Glutamatergic neuron (in vitro differentiated cells): ENCODE data around the gene PCBP4. TPM values are rescaled to one million over a fixed set of nuclear protein-coding genes. Genes with fewer than 3 reads are reported as not detected.

ENCODE experiments used
- DNase-seq: peaks from one replicate; pipeline ENCODE4 v3.0.0; 2022
- H3K27ac Mint-ChIP-seq: one replicate; pipeline ENCODE4 v1.8.0; 2020; ENCODE audit warnings: mild to moderate bottlenecking, mixed read lengths, inconsistent platforms; ENCODE audit not compliant: unreplicated experiment
- H3K27me3 Mint-ChIP-seq: one replicate; pipeline ENCODE4 v1.8.0; 2020; ENCODE audit warnings: mild to moderate bottlenecking, moderate library complexity, mixed read lengths, inconsistent platforms; ENCODE audit not compliant: unreplicated experiment
- H3K36me3 Mint-ChIP-seq: one replicate; pipeline ENCODE4 v1.8.0; 2020; ENCODE audit warnings: mild to moderate bottlenecking, mixed read lengths, inconsistent platforms; ENCODE audit not compliant: unreplicated experiment
- H3K4me1 Mint-ChIP-seq: one replicate; pipeline ENCODE4 v1.8.0; 2020; ENCODE audit warnings: mild to moderate bottlenecking, low read depth, mixed read lengths, inconsistent platforms; ENCODE audit not compliant: unreplicated experiment
- H3K4me3 Mint-ChIP-seq: one replicate; pipeline ENCODE4 v1.8.0; 2020; ENCODE audit warnings: mild to moderate bottlenecking, mixed read lengths, inconsistent platforms; ENCODE audit not compliant: unreplicated experiment
- H3K9me3 Mint-ChIP-seq: one replicate; pipeline ENCODE4 v1.8.0; 2020; ENCODE audit warnings: mild to moderate bottlenecking, moderate library complexity, mixed read lengths, inconsistent platforms; ENCODE audit not compliant: unreplicated experiment
- total RNA-seq: library from RNA; stranded (reverse); fragmentation: NEBNext Ultra II Directional; extraction: Animal tissue kit (Norgen Biotek cat#: 25700); gene quantifications from one replicate; pipeline ENCODE4 v1.2.1, GENCODE V29; 2021; ENCODE audit not compliant: unreplicated experiment
- TF ChIP-seq, protein P1 (sequence below): fragments of 200-600 bp; sonication (generic); IDR thresholded peaks from one replicate; pipeline ENCODE4 v1.5.0; 2021; ENCODE audit not compliant: partially characterized antibody, unreplicated experiment

PCBP4 gene
- total RNA-seq, 1 donor from 2014 or later = 1,577 TPM

DNA sequence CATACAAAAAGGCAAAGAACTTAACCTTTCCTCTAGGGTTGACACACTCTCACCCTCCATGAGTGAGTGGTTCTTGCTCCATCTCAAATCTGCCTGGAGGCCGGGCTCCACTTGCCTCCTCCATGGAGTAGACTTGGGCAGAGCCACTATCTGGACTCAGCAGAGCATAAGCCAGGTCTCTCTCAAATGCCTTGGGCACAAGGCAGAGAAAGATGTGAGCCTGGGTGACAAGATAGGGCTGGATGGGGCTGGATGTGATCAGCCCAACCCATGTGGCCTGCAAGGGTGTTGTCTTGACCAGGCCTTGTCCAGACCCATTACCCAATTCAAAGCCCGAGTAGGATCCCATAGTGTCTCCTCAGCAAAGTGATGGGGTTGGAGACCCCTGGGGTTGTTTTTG, 32.6 kb upstream of the PCBP4 start:
- Mint-ChIP-seq H3K9me3 (peaks cover 5% of the 10 kb centered on the region), H3K36me3 (no peaks in the 10 kb centered on the region), H3K27me3 (peaks cover 9% of the 10 kb centered on the region), H3K4me1 (peaks cover 4% of the 10 kb centered on the region), H3K4me3 (no peak overlapping the region), H3K27ac (no peak overlapping the region)
- TF ChIP-seq, protein P1, sequence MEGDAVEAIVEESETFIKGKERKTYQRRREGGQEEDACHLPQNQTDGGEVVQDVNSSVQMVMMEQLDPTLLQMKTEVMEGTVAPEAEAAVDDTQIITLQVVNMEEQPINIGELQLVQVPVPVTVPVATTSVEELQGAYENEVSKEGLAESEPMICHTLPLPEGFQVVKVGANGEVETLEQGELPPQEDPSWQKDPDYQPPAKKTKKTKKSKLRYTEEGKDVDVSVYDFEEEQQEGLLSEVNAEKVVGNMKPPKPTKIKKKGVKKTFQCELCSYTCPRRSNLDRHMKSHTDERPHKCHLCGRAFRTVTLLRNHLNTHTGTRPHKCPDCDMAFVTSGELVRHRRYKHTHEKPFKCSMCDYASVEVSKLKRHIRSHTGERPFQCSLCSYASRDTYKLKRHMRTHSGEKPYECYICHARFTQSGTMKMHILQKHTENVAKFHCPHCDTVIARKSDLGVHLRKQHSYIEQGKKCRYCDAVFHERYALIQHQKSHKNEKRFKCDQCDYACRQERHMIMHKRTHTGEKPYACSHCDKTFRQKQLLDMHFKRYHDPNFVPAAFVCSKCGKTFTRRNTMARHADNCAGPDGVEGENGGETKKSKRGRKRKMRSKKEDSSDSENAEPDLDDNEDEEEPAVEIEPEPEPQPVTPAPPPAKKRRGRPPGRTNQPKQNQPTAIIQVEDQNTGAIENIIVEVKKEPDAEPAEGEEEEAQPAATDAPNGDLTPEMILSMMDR = no peak
- no peak for DNase-seq

GRCh38 chr3:51998774-51999173, 31.5 kb upstream of the PCBP4 start:
- no peak overlapping the region for H3K4me3 Mint-ChIP-seq
- peaks cover 1% of the 10 kb centered on the region for H3K4me1 Mint-ChIP-seq
- DNase-seq = no peak
- H3K27ac Mint-ChIP-seq = no peak overlapping the region
- TF ChIP-seq, protein P1 = no peak
- peaks cover 5% of the 10 kb centered on the region for H3K9me3 Mint-ChIP-seq
- peaks cover 5% of the 10 kb centered on the region for H3K27me3 Mint-ChIP-seq
- peaks cover 4% of the 10 kb centered on the region for H3K36me3 Mint-ChIP-seq

DNA sequence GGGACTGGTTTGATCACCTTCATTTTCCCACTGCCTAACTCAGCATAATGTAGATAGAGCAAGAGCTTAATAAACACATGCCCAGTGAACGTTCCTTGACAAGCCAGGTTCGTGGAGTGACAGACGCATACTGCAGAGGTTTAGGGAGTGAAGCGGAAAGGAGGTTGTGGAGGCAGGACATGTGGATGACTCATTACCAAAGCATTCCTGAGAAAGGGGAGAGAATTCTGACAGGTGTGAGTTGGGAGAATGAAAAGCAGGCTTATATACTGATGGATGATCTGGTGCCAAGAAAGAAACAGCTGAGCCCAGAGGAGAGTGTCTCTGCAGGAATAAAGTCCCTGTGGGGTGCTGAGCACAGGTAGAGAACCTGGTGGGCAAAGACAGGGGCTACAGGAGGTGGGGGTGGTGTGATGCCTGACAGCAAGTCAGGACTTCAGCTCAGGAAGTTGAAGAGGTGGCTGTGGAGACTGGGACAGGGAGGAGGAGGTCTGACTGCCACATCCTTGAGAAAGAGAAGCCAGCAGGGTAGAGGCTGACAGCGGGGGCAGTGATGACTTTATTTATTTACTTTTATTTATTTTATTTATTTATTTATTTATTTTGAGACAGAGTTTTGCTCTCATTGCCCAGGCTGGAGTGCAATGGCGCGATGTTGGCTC, 30.8 kb upstream of the PCBP4 start:
- peaks cover 1% of the 10 kb centered on the region for H3K4me1 Mint-ChIP-seq
- TF ChIP-seq, protein P1 = no peak
- H3K36me3 Mint-ChIP-seq = peaks cover 4% of the 10 kb centered on the region
- H3K27me3 Mint-ChIP-seq = peaks cover 5% of the 10 kb centered on the region
- peaks cover 5% of the 10 kb centered on the region for H3K9me3 Mint-ChIP-seq
- no peak overlapping the region for H3K27ac Mint-ChIP-seq
- no peak for DNase-seq
- peak overlapping the region; percentile 49 for H3K4me3 Mint-ChIP-seq

GRCh38 chr3:51997172-51997571, 29.9 kb upstream of the PCBP4 start:
- Mint-ChIP-seq H3K4me3 (no peak overlapping the region), H3K9me3 (peaks cover 5% of the 10 kb centered on the region), H3K4me1 (peaks cover 1% of the 10 kb centered on the region), H3K27me3 (peaks cover 5% of the 10 kb centered on the region), H3K27ac (no peak overlapping the region), H3K36me3 (peaks cover 7% of the 10 kb centered on the region)
- TF ChIP-seq, protein P1 = no peak
- DNase-seq = no peak

- TF ChIP-seq, protein P1 = no peak
- peaks cover 3% of the 10 kb centered on the region for H3K4me1 Mint-ChIP-seq
- peaks cover 5% of the 10 kb centered on the region for H3K27me3 Mint-ChIP-seq
- DNase-seq = peak; percentile 86
- peaks cover 7% of the 10 kb centered on the region for H3K36me3 Mint-ChIP-seq
- peak within 1 kb of the TSS; percentile 99 for H3K27ac Mint-ChIP-seq
- H3K4me3 Mint-ChIP-seq = peak within 1 kb of the TSS; percentile 98
- H3K9me3 Mint-ChIP-seq = peaks cover 5% of the 10 kb centered on the region
Observed at GRCh38 chr3:51995346-51996163, 28.3 kb upstream of the PCBP4 start, which contains the start of gene RPL29. TSS of gene RPL29 (minus strand) at chr3:51995895. CDS start at chr3:51995461, 434 bp downstream.
